IMR-90 (cell line): ENCODE measurements around the gene PTGER4. TPM values are rescaled to one million over a fixed set of nuclear protein-coding genes. Genes with fewer than 3 reads are reported as not detected.

Source experiments
- ATAC-seq: fragments of 200-7000 bp; cut with Tn5 transposase; 2 replicates; pipeline ENCODE4 v1.9.1; 2020; ENCODE audit warnings: low read depth, mild to moderate bottlenecking, moderate library complexity
- BruUV-seq: library from RNA; stranded (reverse); fragments of 400-500 nt; replicated peaks from 2 replicates; lab custom pipeline; 2021; lab: Mats Ljungman, UMichigan
- CTCF ChIA-PET: fragments of 300-600 bp; formaldehyde crosslinking; extraction: SDS; loops from one replicate; lab custom pipeline; 2021; ENCODE audit warnings: antibody characterized with exemption; lab: Yijun Ruan, JAX
- POLR2A ChIA-PET: fragments of 300-600 bp; sonication (Branson Sonifier 250); formaldehyde crosslinking; loops from one replicate; lab custom pipeline; 2022; ENCODE audit warnings: antibody characterized with exemption; ENCODE audit not compliant: unreplicated experiment; lab: Charles Lee
- DNase-seq: peaks from one replicate; pipeline ENCODE4 v3.0.0; 2013
- H2AFZ ChIP-seq: replicated peaks from 2 replicates; pipeline ENCODE3; 2013; ENCODE audit warnings: low read length, mild to moderate bottlenecking; ENCODE audit not compliant: poor library complexity
- H2AK5ac ChIP-seq: 2 replicates; pipeline ENCODE4 v1.6.1; 2013; ENCODE audit warnings: low read depth, low read length, inconsistent platforms
- H2AK9ac ChIP-seq: replicated peaks from 2 replicates; pipeline ENCODE3; 2013; ENCODE audit warnings: mild to moderate bottlenecking, low read depth, low read length, moderate library complexity; ENCODE audit not compliant: poor library complexity
- H2BK120ac ChIP-seq: 2 replicates; pipeline ENCODE4 v1.6.1; 2013; ENCODE audit warnings: low read depth, low read length, inconsistent platforms
- H2BK15ac ChIP-seq: 3 replicates; pipeline ENCODE4 v1.6.1; 2013; ENCODE audit warnings: low read depth, low read length, inconsistent platforms
- H2BK20ac ChIP-seq: 2 replicates; pipeline ENCODE4 v1.6.1; 2013; ENCODE audit warnings: low read depth, mild to moderate bottlenecking, inconsistent platforms, low read length, moderate library complexity
- H2BK5ac ChIP-seq: 2 replicates; pipeline ENCODE4 v1.6.1; 2013; ENCODE audit warnings: mild to moderate bottlenecking, low read depth, low read length, inconsistent platforms; ENCODE audit not compliant: poor library complexity, severe bottlenecking
- H3K14ac ChIP-seq: replicated peaks from 2 replicates; pipeline ENCODE4 v1.6.1; 2013; ENCODE audit warnings: low read depth, low read length, inconsistent platforms
- H3K18ac ChIP-seq: 2 replicates; pipeline ENCODE4 v1.6.1; 2013; ENCODE audit warnings: low read depth, low read length, control low read depth
- H3K23ac ChIP-seq: 2 replicates; pipeline ENCODE4 v1.6.1; 2013; ENCODE audit warnings: low read depth, low read length, inconsistent platforms
- H3K27ac ChIP-seq: 2 replicates; pipeline ENCODE4 v1.5.1; 2013; ENCODE audit warnings: mild to moderate bottlenecking, control low read depth, low read length; ENCODE audit not compliant: insufficient read depth
- H3K27me3 ChIP-seq: 2 replicates; pipeline ENCODE4 v1.6.1; 2013; ENCODE audit warnings: low read length; ENCODE audit not compliant: control insufficient read depth, insufficient read depth
- H3K36me3 ChIP-seq: 2 replicates; pipeline ENCODE4 v1.6.1; 2013; ENCODE audit warnings: low read length, mixed read lengths; ENCODE audit not compliant: control insufficient read depth, insufficient read depth
- H3K4ac ChIP-seq: 2 replicates; pipeline ENCODE4 v1.6.1; 2013; ENCODE audit warnings: low read depth, low read length, inconsistent platforms
- H3K4me1 ChIP-seq: 2 replicates; pipeline ENCODE4 v1.6.1; 2013; ENCODE audit warnings: low read length, mixed read lengths; ENCODE audit not compliant: control insufficient read depth, insufficient read depth
- H3K4me2 ChIP-seq: 2 replicates; pipeline ENCODE4 v1.6.1; 2013; ENCODE audit warnings: low read depth, mild to moderate bottlenecking, control low read depth, low read length, moderate library complexity
- H3K4me3 ChIP-seq: 2 replicates; pipeline ENCODE4 v1.5.1; 2013; ENCODE audit warnings: low read depth, mild to moderate bottlenecking, control low read depth, low read length, moderate library complexity; ENCODE audit not compliant: insufficient read depth
- H3K56ac ChIP-seq: 2 replicates; pipeline ENCODE4 v1.6.1; 2013; ENCODE audit warnings: low read length, inconsistent platforms; ENCODE audit not compliant: insufficient read depth; ENCODE audit errors: extremely low read depth
- H3K79me1 ChIP-seq, 2 experiments: 2 replicates each; pipeline ENCODE4 v1.6.1; 2013; ENCODE audit warnings: low read length in 2 of 2, inconsistent platforms in 1 of 2, low read depth in 1 of 2
- H3K9ac ChIP-seq: 2 replicates; pipeline ENCODE4 v1.6.1; 2013; ENCODE audit warnings: low read depth, low read length, control low read depth
- H3K9me1 ChIP-seq: 2 replicates; pipeline ENCODE4 v1.6.1; 2013; ENCODE audit warnings: low read length, inconsistent platforms; ENCODE audit not compliant: insufficient read depth
- H3K9me3 ChIP-seq: 2 replicates; pipeline ENCODE4 v1.6.1; 2013; ENCODE audit warnings: low read length; ENCODE audit not compliant: control insufficient read depth, insufficient read depth
- H4K20me1 ChIP-seq: 2 replicates; pipeline ENCODE4 v1.6.1; 2013; ENCODE audit warnings: low read length, inconsistent platforms; ENCODE audit not compliant: insufficient read depth
- H4K5ac ChIP-seq: 2 replicates; pipeline ENCODE4 v1.6.1; 2013; ENCODE audit warnings: mild to moderate bottlenecking, low read depth, low read length, control low read depth
- H4K8ac ChIP-seq, 2 experiments: 2 replicates each; pipeline ENCODE4 v1.6.1; 2013; ENCODE audit warnings: low read depth in 2 of 2, low read length in 2 of 2, control low read depth in 1 of 2, inconsistent platforms in 1 of 2
- H4K91ac ChIP-seq: 2 replicates; pipeline ENCODE4 v1.6.1; 2013; ENCODE audit warnings: low read depth, low read length, inconsistent platforms; ENCODE audit not compliant: insufficient read depth
- CTCF ChIP-seq: conservative IDR thresholded peaks from 2 replicates; pipeline ENCODE4 v1.5.1; 2012; ENCODE audit warnings: mild to moderate bottlenecking, low read depth, low read length, improper control_type of control experiment
- FOS ChIP-seq: fragments of 150-350 bp; IDR thresholded peaks from 2 replicates; pipeline ENCODE4 v1.6.1; 2016; ENCODE audit warnings: low read depth, low read length
- MAFK ChIP-seq: IDR thresholded peaks from 2 replicates; pipeline ENCODE4 v1.6.1; 2012; ENCODE audit warnings: low read depth, low read length, improper control_type of control experiment
- RAD21 ChIP-seq: IDR thresholded peaks from 2 replicates; pipeline ENCODE4 v1.6.1; 2012; ENCODE audit warnings: low read length, improper control_type of control experiment
- SMC3 ChIP-seq: fragments of 150-350 bp; IDR thresholded peaks from 2 replicates; pipeline ENCODE4 v1.6.1; 2016; ENCODE audit warnings: low read depth, mild to moderate bottlenecking, antibody characterized with exemption, low read length, moderate library complexity
- WGBS, 2 experiments: methylation state at CpG; one replicate each; pipeline versions ENCODE4 v1.1.5 to v1.1.7; 2013; ENCODE audit warnings: missing lambda C conversion rate in 2 of 2; ENCODE audit not compliant: insufficient read length in 1 of 2; ENCODE audit errors: extremely low coverage in 2 of 2; 5-methylcytosine and 5-hydroxymethylcytosine counted together
- dilution Hi-C: fragments of 300-500 bp; cut with HindIII; formaldehyde crosslinking; loops from one replicate; pipeline ENCODE4 v1.14.3; 2018; ENCODE audit warnings: low sequenced_read_pairs; ENCODE audit not compliant: unreplicated experiment
- in situ Hi-C: fragments of 300-500 bp; cut with MboI; formaldehyde crosslinking; loops from 3 replicates; pipeline ENCODE4 v1.14.3; 2019; ENCODE audit warnings: low sequenced_read_pairs, inconsistent platforms, mixed read lengths
- intact Hi-C: fragments of 100-400 bp; cut with micrococcal nuclease; formaldehyde crosslinking; loops from 2 replicates; pipeline ENCODE4 v1.10.0; 2022
- polyA plus RNA-seq, 3 experiments: library from polyadenylated mRNA; depleted of rRNA; stranded (reverse); fragments of >200 nt; gene quantifications; 2 replicates each; pipeline ENCODE4 v1.2.3, GENCODE V29; 2012; ENCODE audit warnings: low replicate concordance in 1 of 3
- total RNA-seq: library from RNA; depleted of rRNA; stranded (reverse); fragments of >200 nt; gene quantifications from 2 replicates; pipeline ENCODE4 v1.2.3, GENCODE V29; 2012

The PTGER4 gene
- total and polyA plus RNA-seq, 2 of the 4 experiments (the other 2 are of a cell fraction), result 7.9 to 10.1 TPM

- CTCF ChIA-PET, result interaction anchor here (1.5 kb wide), 1 partner anchor 19 kb away, joined by 3 read pairs; no protein-coding TSS in a partner anchor
- 0 out of 2 replicates have a peak, but pooled peaks cover 2% of the 10 kb centered on the region for H3K4me1 ChIP-seq
- peaks cover 3% of the 10 kb centered on the region in 2 experiments; a peak in 2 of 4 replicates for H3K79me1 ChIP-seq
- TF ChIP-seq CTCF, result 0 out of 2 replicates have a peak, but pooled peaks have one; percentile 15
- TF ChIP-seq SMC3, result no peak
- TF ChIP-seq MAFK, result no peak
- TF ChIP-seq FOS, result no peak
- no peak for TF ChIP-seq RAD21
- H2BK15ac ChIP-seq, result no peak overlapping the region
- no peaks in the 10 kb centered on the region for H4K20me1 ChIP-seq
- no peak overlapping the region for H3K56ac ChIP-seq
- dilution Hi-C loops (no loop called here), intact Hi-C loops (loop anchor here (5.0 kb wide), 1 partner anchor 1126 kb away; no protein-coding TSS in a partner anchor), in situ Hi-C loops (no loop called here)
- H3K23ac ChIP-seq, result no peak overlapping the region
- no peak overlapping the region for H2AFZ ChIP-seq
- WGBS, 2 experiments, result no CpG with 5 or more reads among the region's 2 CpGs
- H2BK5ac ChIP-seq, result no peak overlapping the region
- H3K14ac ChIP-seq, result no peak overlapping the region
- no peak for ATAC-seq
- H2BK120ac ChIP-seq, result no peak overlapping the region
- no peak overlapping the region for H3K27ac ChIP-seq
- no peak overlapping the region for H4K8ac ChIP-seq
- no peaks in the 10 kb centered on the region for H3K9me3 ChIP-seq
- H3K4me3 ChIP-seq, result no peak overlapping the region
- H3K18ac ChIP-seq, result no peak overlapping the region
- no peak for DNase-seq
- H3K9me1 ChIP-seq, result 0 out of 2 replicates have a peak, but pooled peaks cover 3% of the 10 kb centered on the region
- POLR2A ChIA-PET, result no interaction called here
- H4K91ac ChIP-seq, result no peak overlapping the region
- no peak overlapping the region for H3K4ac ChIP-seq
- H3K27me3 ChIP-seq, result no peaks in the 10 kb centered on the region
- no peak overlapping the region for H2AK5ac ChIP-seq
- H2AK9ac ChIP-seq, result no peak overlapping the region
- H3K9ac ChIP-seq, result no peak overlapping the region
- no TSS peak for BruUV-seq
- H2BK20ac ChIP-seq, result no peak overlapping the region
- H3K36me3 ChIP-seq, result peaks cover 3% of the 10 kb centered on the region; the same call in 1 of the 2 replicates
- no peak overlapping the region for H4K5ac ChIP-seq
- no peak overlapping the region for H3K4me2 ChIP-seq
Observed at GRCh38 chr5:40716000-40716399, 36.3 kb downstream of the PTGER4 start.
